Esophagus squamous epithelium (tissue), 4 donors: ENCODE measurements around the gene WNT7B.

ENCODE experiments used
- POLR2A ChIP-seq, 4 donors: fragments of 450-650 bp; IDR thresholded peaks; one replicate each; pipeline ENCODE4 v1.6.1; 2017; ENCODE audit warnings: antibody characterized with exemption in 4 of 4, mild to moderate bottlenecking in 4 of 4, moderate library complexity in 3 of 4
- TF ChIP-seq, protein P1 (sequence below), 6 experiments: fragments of 450-650 bp in 4 of 6; fragments of 200-600 bp in 2 of 6; sonication (generic) in 2 of 6; IDR thresholded peaks; one replicate each; pipeline ENCODE4 v1.5.1; 2016 to 2019; ENCODE audit warnings: antibody characterized with exemption in 6 of 6, mild to moderate bottlenecking in 4 of 6, moderate library complexity in 4 of 6

DNA sequence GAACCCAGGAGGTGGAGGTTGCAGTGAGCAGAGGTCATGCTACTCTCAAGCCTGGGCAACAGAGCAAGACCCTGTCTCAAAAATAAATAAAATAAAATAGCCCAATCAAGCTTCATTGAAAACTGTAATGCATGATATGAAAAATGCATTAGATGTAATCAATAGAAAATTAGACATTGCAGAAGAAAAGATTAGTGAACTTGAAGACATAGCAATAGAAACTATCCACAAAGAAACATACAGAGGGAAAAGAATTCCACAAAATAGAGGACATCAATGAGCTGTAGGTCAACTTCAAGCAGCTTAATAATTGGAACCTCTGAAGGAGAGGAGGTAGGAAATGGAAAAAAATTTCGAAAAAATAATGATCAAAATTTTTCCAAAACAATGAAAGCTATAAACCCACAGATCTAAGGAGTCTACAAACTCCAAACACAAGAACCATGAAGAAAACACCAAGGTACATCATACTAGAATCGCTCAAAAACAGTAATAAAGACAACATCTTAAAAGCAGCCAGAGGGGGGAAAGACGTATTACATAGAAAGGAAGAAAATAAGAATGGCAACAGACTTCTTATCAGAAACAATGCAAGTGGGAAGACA, 104.2 kb downstream of the WNT7B start:
- TF ChIP-seq, protein P1, sequence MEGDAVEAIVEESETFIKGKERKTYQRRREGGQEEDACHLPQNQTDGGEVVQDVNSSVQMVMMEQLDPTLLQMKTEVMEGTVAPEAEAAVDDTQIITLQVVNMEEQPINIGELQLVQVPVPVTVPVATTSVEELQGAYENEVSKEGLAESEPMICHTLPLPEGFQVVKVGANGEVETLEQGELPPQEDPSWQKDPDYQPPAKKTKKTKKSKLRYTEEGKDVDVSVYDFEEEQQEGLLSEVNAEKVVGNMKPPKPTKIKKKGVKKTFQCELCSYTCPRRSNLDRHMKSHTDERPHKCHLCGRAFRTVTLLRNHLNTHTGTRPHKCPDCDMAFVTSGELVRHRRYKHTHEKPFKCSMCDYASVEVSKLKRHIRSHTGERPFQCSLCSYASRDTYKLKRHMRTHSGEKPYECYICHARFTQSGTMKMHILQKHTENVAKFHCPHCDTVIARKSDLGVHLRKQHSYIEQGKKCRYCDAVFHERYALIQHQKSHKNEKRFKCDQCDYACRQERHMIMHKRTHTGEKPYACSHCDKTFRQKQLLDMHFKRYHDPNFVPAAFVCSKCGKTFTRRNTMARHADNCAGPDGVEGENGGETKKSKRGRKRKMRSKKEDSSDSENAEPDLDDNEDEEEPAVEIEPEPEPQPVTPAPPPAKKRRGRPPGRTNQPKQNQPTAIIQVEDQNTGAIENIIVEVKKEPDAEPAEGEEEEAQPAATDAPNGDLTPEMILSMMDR (IDR thresholded peaks at IDR 0.05), result no peak
- no peak for TF ChIP-seq POLR2A (IDR thresholded peaks at IDR 0.05)
